Measurements from ENCODE around the gene SENP2. TPM values are rescaled to one million over a fixed set of nuclear protein-coding genes. Genes with fewer than 3 reads are reported as not detected.

SENP2 gene
- total RNA-seq, 3 donors from 2014 or later, result 32.0 to 45.2 (median 34.4) TPM

- no peaks in the 10 kb centered on the region for H3K4me1 ChIP-seq
- H3K27me3 ChIP-seq, result no peaks in the 10 kb centered on the region
- no peaks in the 10 kb centered on the region for H3K9me3 ChIP-seq
- DNase-seq (ENCODE audit: low spot score in 2 of 2), result no peak
- TF ChIP-seq, protein P1, sequence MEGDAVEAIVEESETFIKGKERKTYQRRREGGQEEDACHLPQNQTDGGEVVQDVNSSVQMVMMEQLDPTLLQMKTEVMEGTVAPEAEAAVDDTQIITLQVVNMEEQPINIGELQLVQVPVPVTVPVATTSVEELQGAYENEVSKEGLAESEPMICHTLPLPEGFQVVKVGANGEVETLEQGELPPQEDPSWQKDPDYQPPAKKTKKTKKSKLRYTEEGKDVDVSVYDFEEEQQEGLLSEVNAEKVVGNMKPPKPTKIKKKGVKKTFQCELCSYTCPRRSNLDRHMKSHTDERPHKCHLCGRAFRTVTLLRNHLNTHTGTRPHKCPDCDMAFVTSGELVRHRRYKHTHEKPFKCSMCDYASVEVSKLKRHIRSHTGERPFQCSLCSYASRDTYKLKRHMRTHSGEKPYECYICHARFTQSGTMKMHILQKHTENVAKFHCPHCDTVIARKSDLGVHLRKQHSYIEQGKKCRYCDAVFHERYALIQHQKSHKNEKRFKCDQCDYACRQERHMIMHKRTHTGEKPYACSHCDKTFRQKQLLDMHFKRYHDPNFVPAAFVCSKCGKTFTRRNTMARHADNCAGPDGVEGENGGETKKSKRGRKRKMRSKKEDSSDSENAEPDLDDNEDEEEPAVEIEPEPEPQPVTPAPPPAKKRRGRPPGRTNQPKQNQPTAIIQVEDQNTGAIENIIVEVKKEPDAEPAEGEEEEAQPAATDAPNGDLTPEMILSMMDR (IDR thresholded peaks at IDR 0.05), result no peak
- no peak for TF ChIP-seq POLR2A (IDR thresholded peaks at IDR 0.05)
- no peak for TF ChIP-seq POLR2AphosphoS5 (IDR thresholded peaks at IDR 0.05)
- peak overlapping the region in 1 of 2 donors; percentile 81 for H3K27ac ChIP-seq
- intact Hi-C loops (cut with DNase I; ENCODE audit: low total_unique reads), result no loop called here
- H3K4me3 ChIP-seq, result no peak overlapping the region
- H3K36me3 ChIP-seq, result no peaks in the 10 kb centered on the region
Observed at GRCh38 chr3:185653949-185654757, 68.1 kb downstream of the SENP2 start.

GRCh38 chr3:185654758-185655145 lies 68.7 kb downstream of the SENP2 start:
- H3K27me3 ChIP-seq, result no peaks in the 10 kb centered on the region
- peak overlapping the region in 1 of 2 donors; percentile 81 for H3K27ac ChIP-seq
- no peaks in the 10 kb centered on the region for H3K4me1 ChIP-seq
- DNase-seq (ENCODE audit: low spot score in 2 of 2), result no peak
- H3K36me3 ChIP-seq, result no peaks in the 10 kb centered on the region
- H3K4me3 ChIP-seq, result no peak overlapping the region
- intact Hi-C loops (cut with DNase I; ENCODE audit: low total_unique reads), result no loop called here
- TF ChIP-seq POLR2AphosphoS5 (IDR thresholded peaks at IDR 0.05) (no peak), POLR2A (IDR thresholded peaks at IDR 0.05) (no peak)
- TF ChIP-seq, protein P1 (IDR thresholded peaks at IDR 0.05), result no peak
- no peaks in the 10 kb centered on the region for H3K9me3 ChIP-seq

- TF ChIP-seq POLR2A (IDR thresholded peaks at IDR 0.05), result no peak
- no peak for TF ChIP-seq POLR2AphosphoS5 (IDR thresholded peaks at IDR 0.05)
- TF ChIP-seq, protein P1 (IDR thresholded peaks at IDR 0.05), result no peak
- Histone ChIP-seq H3K27me3 (no peaks in the 10 kb centered on the region), H3K4me1 (no peaks in the 10 kb centered on the region), H3K4me3 (no peak overlapping the region), H3K36me3 (no peaks in the 10 kb centered on the region), H3K9me3 (no peaks in the 10 kb centered on the region), H3K27ac (peak overlapping the region; percentile 69 to 81)
- intact Hi-C loops (cut with DNase I; ENCODE audit: low total_unique reads), result no loop called here
- no peak for DNase-seq (ENCODE audit: low spot score in 2 of 2)
Observed at GRCh38 chr3:185655426-185656320, 69.6 kb downstream of the SENP2 start.

DNA sequence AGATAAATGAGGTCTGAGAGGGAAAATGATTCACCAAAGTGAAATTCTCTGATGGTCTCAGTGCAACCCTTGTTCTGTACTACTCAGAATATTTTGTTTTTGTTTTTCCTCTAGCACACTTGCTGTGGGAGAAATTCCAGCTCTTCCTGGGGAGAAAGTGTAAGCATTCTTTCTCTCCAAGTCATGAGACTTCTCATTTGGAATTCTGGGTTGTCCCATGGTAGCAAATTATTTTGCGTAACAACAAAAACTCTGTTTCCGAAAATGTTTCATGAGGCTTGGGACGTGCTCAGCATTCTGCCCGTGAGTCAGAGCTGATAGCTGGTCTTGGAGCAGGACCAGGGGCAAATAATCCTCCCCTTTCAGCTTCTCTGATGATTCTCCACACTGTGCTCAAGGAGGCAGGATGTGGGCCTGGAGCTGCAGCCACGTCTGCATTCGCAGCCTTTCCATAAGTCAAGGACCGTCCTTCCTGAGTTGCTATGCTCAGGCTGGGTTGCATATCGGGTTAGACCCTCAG lies 70.3 kb downstream of the SENP2 start:
- TF ChIP-seq POLR2A (IDR thresholded peaks at IDR 0.05) (no peak), POLR2AphosphoS5 (IDR thresholded peaks at IDR 0.05) (peak; percentile 26 to 77 (median 56))
- TF ChIP-seq, protein P1 (IDR thresholded peaks at IDR 0.05), result no peak
- DNase-seq (ENCODE audit: low spot score in 2 of 2), result no peak
- Histone ChIP-seq H3K4me3 (no peak overlapping the region), H3K4me1 (no peaks in the 10 kb centered on the region), H3K36me3 (no peaks in the 10 kb centered on the region), H3K27me3 (no peaks in the 10 kb centered on the region), H3K27ac (peak overlapping the region; percentile 69 to 83), H3K9me3 (no peaks in the 10 kb centered on the region)
- intact Hi-C loops (cut with DNase I; ENCODE audit: low total_unique reads), result no loop called here

Measured in breast epithelium (tissue), 4 donors.